ENCODE results near the gene ZDHHC18.

DNA sequence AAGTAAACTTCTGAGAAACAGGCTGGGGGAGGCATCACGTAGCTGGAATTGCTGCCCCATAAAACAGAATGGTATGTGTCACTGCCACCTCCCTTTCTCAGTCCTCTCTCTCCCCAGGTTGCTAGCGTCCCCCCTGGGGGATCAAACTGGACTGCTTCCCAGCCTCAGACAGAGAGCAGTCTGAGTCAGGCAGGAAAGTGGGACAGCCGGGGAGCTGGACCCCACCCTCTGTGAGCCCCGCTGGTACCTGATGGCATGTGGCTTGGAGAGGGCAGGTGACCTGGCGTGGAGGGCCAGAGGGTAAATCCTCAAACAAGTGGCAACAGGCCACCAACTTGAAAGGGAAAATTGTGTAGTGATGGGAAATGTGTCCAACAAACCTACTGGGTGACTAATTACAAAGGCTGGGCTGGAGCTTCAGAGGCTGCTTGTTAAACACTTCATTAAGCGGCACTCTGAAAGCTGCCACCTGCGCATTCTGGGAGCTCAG lies 35.4 kb downstream of the ZDHHC18 start:
- TF ChIP-seq, protein P1, sequence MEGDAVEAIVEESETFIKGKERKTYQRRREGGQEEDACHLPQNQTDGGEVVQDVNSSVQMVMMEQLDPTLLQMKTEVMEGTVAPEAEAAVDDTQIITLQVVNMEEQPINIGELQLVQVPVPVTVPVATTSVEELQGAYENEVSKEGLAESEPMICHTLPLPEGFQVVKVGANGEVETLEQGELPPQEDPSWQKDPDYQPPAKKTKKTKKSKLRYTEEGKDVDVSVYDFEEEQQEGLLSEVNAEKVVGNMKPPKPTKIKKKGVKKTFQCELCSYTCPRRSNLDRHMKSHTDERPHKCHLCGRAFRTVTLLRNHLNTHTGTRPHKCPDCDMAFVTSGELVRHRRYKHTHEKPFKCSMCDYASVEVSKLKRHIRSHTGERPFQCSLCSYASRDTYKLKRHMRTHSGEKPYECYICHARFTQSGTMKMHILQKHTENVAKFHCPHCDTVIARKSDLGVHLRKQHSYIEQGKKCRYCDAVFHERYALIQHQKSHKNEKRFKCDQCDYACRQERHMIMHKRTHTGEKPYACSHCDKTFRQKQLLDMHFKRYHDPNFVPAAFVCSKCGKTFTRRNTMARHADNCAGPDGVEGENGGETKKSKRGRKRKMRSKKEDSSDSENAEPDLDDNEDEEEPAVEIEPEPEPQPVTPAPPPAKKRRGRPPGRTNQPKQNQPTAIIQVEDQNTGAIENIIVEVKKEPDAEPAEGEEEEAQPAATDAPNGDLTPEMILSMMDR (IDR thresholded peaks at IDR 0.05) = no peak
- no peak for TF ChIP-seq POLR2A (IDR thresholded peaks at IDR 0.05)
